Thyroid gland (tissue), 4 donors: ENCODE data around the gene TCEAL9.

Source experiments
- POLR2A ChIP-seq, 2 donors: fragments of 450-650 bp; IDR thresholded peaks; one replicate each; pipeline ENCODE4 v1.6.1; 2017; ENCODE audit warnings: antibody characterized with exemption in 2 of 2, mild to moderate bottlenecking in 2 of 2, moderate library complexity in 1 of 2
- TF ChIP-seq, protein P1 (sequence below), 6 experiments: fragments of 200-600 bp in 3 of 6; fragments of 450-650 bp in 3 of 6; sonication (generic) in 3 of 6; IDR thresholded peaks; one replicate each; pipeline ENCODE4 v1.5.1; 2016 to 2019; ENCODE audit warnings: antibody characterized with exemption in 6 of 6, mild to moderate bottlenecking in 2 of 6, inconsistent platforms in 1 of 6, moderate library complexity in 1 of 6

DNA sequence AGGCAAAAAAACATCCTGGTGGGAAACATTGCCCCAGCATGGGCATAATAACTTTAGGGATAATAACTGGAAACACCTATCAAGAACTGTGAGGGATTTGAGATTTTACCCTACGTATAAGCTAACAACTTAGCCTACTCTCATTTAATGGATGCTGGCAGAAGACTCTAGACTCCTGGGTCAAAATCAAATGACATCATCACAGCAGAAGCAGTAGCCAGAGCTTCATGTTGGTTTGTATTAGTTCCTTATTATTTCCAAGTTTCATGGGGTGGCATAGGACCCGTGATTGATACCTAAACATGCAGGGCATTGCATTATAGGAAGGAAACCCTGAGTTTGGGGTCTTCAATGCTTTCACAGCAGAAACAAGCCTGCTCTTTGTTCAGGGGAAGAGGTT lies 4.6 kb downstream of the TCEAL9 start:
- TF ChIP-seq, protein P1, sequence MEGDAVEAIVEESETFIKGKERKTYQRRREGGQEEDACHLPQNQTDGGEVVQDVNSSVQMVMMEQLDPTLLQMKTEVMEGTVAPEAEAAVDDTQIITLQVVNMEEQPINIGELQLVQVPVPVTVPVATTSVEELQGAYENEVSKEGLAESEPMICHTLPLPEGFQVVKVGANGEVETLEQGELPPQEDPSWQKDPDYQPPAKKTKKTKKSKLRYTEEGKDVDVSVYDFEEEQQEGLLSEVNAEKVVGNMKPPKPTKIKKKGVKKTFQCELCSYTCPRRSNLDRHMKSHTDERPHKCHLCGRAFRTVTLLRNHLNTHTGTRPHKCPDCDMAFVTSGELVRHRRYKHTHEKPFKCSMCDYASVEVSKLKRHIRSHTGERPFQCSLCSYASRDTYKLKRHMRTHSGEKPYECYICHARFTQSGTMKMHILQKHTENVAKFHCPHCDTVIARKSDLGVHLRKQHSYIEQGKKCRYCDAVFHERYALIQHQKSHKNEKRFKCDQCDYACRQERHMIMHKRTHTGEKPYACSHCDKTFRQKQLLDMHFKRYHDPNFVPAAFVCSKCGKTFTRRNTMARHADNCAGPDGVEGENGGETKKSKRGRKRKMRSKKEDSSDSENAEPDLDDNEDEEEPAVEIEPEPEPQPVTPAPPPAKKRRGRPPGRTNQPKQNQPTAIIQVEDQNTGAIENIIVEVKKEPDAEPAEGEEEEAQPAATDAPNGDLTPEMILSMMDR (IDR thresholded peaks at IDR 0.05), result no peak
- no peak for TF ChIP-seq POLR2A (IDR thresholded peaks at IDR 0.05)
